ENCODE results near the gene NIF3L1.

- TF ChIP-seq BRCA1 (IDR thresholded peaks at IDR 0.05; ENCODE audit: low read depth, low read length) (no peak), TCF12 (IDR thresholded peaks at IDR 0.05; ENCODE audit: low read depth, low read length) (no peak), CTCF (IDR thresholded peaks at IDR 0.05; ENCODE audit: control extremely low read depth in 1 of 3, insufficient read depth in 1 of 3, low read depth in 1 of 3, low read length in 3 of 3) (no peak), CEBPB (IDR thresholded peaks at IDR 0.05; ENCODE audit: low read depth, low read length) (no peak), POLR2A (IDR thresholded peaks at IDR 0.05; ENCODE audit: control extremely low read depth in 1 of 2, low read depth in 2 of 2, low read length in 2 of 2) (no peak), TAF1 (IDR thresholded peaks at IDR 0.05; ENCODE audit: low read depth, low read length) (no peak), POLR2AphosphoS5 (IDR thresholded peaks at IDR 0.05; ENCODE audit: low read depth, low read length) (no peak), EZH2 (IDR thresholded peaks at IDR 0.05; ENCODE audit: low read depth, low read length, severe bottlenecking) (no peak), SP2 (IDR thresholded peaks at IDR 0.05; ENCODE audit: low read length) (no peak), BACH1 (IDR thresholded peaks at IDR 0.05; ENCODE audit: low read length) (no peak), MAFK (IDR thresholded peaks at IDR 0.05; ENCODE audit: low read depth, low read length) (no peak), EGR1 (IDR thresholded peaks at IDR 0.05; ENCODE audit: borderline replicate concordance, low read depth, low read length) (no peak)
- TF ChIP-seq, protein P1, sequence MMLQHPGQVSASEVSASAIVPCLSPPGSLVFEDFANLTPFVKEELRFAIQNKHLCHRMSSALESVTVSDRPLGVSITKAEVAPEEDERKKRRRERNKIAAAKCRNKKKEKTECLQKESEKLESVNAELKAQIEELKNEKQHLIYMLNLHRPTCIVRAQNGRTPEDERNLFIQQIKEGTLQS (IDR thresholded peaks at IDR 0.05; ENCODE audit: insufficient read depth, low read depth, low read length): no peak
These were observed 10.8 kb upstream of the NIF3L1 start for GRCh38 chr2:200878289-200878880.
